Suprapubic skin (tissue), 4 donors: ENCODE measurements around the gene TPM4.

Experiments
- EP300 ChIP-seq: sonication (generic); formaldehyde crosslinking; IDR thresholded peaks from one replicate; pipeline ENCODE4 v1.6.1; 2017; ENCODE audit warnings: antibody characterized with exemption
- POLR2A ChIP-seq, 2 donors: fragments of 450-650 bp; IDR thresholded peaks; one replicate each; pipeline ENCODE4 v1.6.1; 2017; ENCODE audit warnings: antibody characterized with exemption in 2 of 2, mild to moderate bottlenecking in 2 of 2, moderate library complexity in 2 of 2
- POLR2AphosphoS5 ChIP-seq, 3 donors: sonication (generic); formaldehyde crosslinking; IDR thresholded peaks; one replicate each; pipeline ENCODE4 v1.6.1; 2017; ENCODE audit warnings: antibody characterized with exemption in 3 of 3
- TF ChIP-seq, protein P1 (sequence below), 2 donors: fragments of 200-600 bp in 1 of 2; fragments of 450-650 bp in 1 of 2; sonication (generic) in 1 of 2; IDR thresholded peaks; one replicate each; pipeline ENCODE4 v1.5.1; 2016 to 2019; ENCODE audit warnings: antibody characterized with exemption in 2 of 2, mild to moderate bottlenecking in 1 of 2, moderate library complexity in 1 of 2

DNA sequence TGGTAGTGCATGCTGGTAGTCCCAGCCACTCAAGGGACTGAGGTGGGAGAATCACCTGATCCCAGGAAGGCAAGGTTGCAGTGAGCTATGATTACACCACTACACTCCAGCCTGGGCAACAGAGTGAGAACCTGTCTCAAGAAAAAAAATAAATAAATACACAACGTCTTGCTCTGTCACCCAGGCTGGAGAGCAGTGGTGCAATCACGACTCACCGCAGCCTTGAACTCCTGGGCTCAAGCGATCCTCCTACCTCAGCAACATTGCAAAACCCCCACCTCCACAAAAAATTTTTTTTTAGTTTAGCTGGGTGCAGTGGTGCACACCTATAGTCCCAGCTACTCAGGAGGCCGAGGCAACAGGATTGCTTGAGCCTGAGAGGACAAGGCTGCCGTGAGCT lies 8.8 kb downstream of the TPM4 start:
- TF ChIP-seq, protein P1, sequence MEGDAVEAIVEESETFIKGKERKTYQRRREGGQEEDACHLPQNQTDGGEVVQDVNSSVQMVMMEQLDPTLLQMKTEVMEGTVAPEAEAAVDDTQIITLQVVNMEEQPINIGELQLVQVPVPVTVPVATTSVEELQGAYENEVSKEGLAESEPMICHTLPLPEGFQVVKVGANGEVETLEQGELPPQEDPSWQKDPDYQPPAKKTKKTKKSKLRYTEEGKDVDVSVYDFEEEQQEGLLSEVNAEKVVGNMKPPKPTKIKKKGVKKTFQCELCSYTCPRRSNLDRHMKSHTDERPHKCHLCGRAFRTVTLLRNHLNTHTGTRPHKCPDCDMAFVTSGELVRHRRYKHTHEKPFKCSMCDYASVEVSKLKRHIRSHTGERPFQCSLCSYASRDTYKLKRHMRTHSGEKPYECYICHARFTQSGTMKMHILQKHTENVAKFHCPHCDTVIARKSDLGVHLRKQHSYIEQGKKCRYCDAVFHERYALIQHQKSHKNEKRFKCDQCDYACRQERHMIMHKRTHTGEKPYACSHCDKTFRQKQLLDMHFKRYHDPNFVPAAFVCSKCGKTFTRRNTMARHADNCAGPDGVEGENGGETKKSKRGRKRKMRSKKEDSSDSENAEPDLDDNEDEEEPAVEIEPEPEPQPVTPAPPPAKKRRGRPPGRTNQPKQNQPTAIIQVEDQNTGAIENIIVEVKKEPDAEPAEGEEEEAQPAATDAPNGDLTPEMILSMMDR (IDR thresholded peaks at IDR 0.05), result no peak
- TF ChIP-seq EP300 (no peak), POLR2A (IDR thresholded peaks at IDR 0.05) (no peak), POLR2AphosphoS5 (IDR thresholded peaks at IDR 0.05) (no peak)
